ENCODE results near the gene FCAR. TPM values are rescaled to one million over a fixed set of nuclear protein-coding genes. Genes with fewer than 3 reads are reported as not detected.
"Not testable (repeated sequence)": the region's sequence is repeated elsewhere in the genome, so short reads cannot be mapped to it uniquely, and the experiment has no call there.

FCAR gene
- total and polyA plus RNA-seq, 10 donors, result 0.59 to 86.3 (median 18.6) TPM

- Histone ChIP-seq H3K36me3 (no peaks in the 10 kb centered on the region), H3K4me1 (peaks cover 0 to 14% (median 0%) of the 10 kb centered on the region in 6 donors), H3K4me3 (peak within 1 kb of the TSS in 4 of 8 donors; percentile 15 to 56 (median 19)), H3K27me3 (replicated peaks in 1 of 7) (peaks cover 0 to 19% (median 0%) of the 10 kb centered on the region in 7 donors), H3K9me3 (no peaks in the 10 kb centered on the region), H3K27ac (peak within 1 kb of the TSS in 6 of 8 donors; percentile 23 to 83 (median 50))
- WGBS, 5 donors, result 42 to 54% (median 49%) methylated on average over 19 to 22 of the region's 22 CpGs
- peak; percentile 77 for DNase-seq
- TF ChIP-seq, protein P1, sequence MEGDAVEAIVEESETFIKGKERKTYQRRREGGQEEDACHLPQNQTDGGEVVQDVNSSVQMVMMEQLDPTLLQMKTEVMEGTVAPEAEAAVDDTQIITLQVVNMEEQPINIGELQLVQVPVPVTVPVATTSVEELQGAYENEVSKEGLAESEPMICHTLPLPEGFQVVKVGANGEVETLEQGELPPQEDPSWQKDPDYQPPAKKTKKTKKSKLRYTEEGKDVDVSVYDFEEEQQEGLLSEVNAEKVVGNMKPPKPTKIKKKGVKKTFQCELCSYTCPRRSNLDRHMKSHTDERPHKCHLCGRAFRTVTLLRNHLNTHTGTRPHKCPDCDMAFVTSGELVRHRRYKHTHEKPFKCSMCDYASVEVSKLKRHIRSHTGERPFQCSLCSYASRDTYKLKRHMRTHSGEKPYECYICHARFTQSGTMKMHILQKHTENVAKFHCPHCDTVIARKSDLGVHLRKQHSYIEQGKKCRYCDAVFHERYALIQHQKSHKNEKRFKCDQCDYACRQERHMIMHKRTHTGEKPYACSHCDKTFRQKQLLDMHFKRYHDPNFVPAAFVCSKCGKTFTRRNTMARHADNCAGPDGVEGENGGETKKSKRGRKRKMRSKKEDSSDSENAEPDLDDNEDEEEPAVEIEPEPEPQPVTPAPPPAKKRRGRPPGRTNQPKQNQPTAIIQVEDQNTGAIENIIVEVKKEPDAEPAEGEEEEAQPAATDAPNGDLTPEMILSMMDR (IDR thresholded peaks at IDR 0.05 in 8 of 11, conservative IDR thresholded peaks at IDR 0.05 in 3 of 11), result no peak
- TF ChIP-seq POLR2A (IDR thresholded peaks at IDR 0.05) (no peak), POLR2AphosphoS5 (IDR thresholded peaks at IDR 0.05) (peak; percentile 39 to 59 (median 58))
- intact Hi-C loops (cut with DNase I; ENCODE audit: low total_unique reads), result no loop called here
These were observed 31.9 kb downstream of the FCAR start, which contains the start of gene NCR1 for GRCh38 chr19:54905803-54906511. NCR1 (plus strand) TSS chr19:54906148; CDS start chr19:54906188, 40 bp downstream.

DNA sequence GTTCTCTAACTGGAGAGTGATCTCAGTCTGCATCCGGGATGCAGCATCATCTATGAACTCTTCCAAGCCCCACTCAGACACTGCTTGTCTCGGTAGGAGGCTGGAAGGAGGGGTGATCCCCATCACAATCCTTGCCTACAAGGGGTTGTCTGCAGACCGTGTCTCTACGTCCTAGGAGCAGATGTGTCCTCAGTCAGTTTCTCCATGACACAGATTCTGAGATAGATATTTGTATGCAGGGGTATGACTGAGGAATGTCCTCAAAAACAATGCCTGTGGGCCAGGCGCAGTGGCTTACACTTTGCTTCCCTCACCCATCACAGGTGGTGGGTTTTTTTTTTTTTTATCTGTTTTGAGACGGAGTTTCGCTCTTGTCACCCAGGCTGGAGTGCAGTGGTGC, 32.8 kb downstream of the FCAR start:
- TF ChIP-seq POLR2A (IDR thresholded peaks at IDR 0.05), result no peak
- TF ChIP-seq, protein P1 (IDR thresholded peaks at IDR 0.05 in 8 of 11, conservative IDR thresholded peaks at IDR 0.05 in 3 of 11), result no peak
- no peak for TF ChIP-seq POLR2AphosphoS5 (IDR thresholded peaks at IDR 0.05)
- peaks cover 0 to 8% (median 0%) of the 10 kb centered on the region in 6 donors for H3K4me1 ChIP-seq
- intact Hi-C loops (cut with DNase I; ENCODE audit: low total_unique reads), result no loop called here
- no peak for DNase-seq
- WGBS, 5 donors, result 77 to 94% (median 90%) methylated on average over 7 of the region's 7 CpGs
- H3K36me3 ChIP-seq, result no peaks in the 10 kb centered on the region
- peaks cover 0 to 20% (median 0%) of the 10 kb centered on the region in 7 donors for H3K27me3 ChIP-seq (replicated peaks in 1 of 7)
- H3K4me3 ChIP-seq, result peak overlapping the region in 4 of 8 donors; percentile 15 to 56 (median 19)
- H3K9me3 ChIP-seq, result no peaks in the 10 kb centered on the region
- H3K27ac ChIP-seq, result peak overlapping the region in 5 of 8 donors; percentile 23 to 83 (median 66)

- H3K9me3 ChIP-seq; H3K36me3 ChIP-seq; H3K4me1 ChIP-seq; H3K4me3 ChIP-seq; intact Hi-C loops (cut with DNase I; ENCODE audit: low total_unique reads); DNase-seq; H3K27ac ChIP-seq: not testable (repeated sequence)
- 69 to 81% (median 78%) methylated on average over 3 to 5 of the region's 5 CpGs for WGBS, 5 donors
- H3K27me3 ChIP-seq (replicated peaks in 1 of 7), result peaks cover 0 to 26% (median 0%) of the 10 kb centered on the region in 7 donors
These were observed 33.9 kb downstream of the FCAR start for GRCh38 chr19:54907899-54908298.

- no peak overlapping the region for H3K4me3 ChIP-seq
- peak overlapping the region in 3 of 8 donors; percentile 40 to 46 (median 44) for H3K27ac ChIP-seq
- H3K9me3 ChIP-seq, result no peaks in the 10 kb centered on the region
- peaks cover 0 to 16% (median 4%) of the 10 kb centered on the region in 6 donors for H3K4me1 ChIP-seq
- 38 to 43% (median 39%) methylated on average over 11 of the region's 11 CpGs for WGBS, 5 donors
- DNase-seq, result peak; percentile 62
- H3K27me3 ChIP-seq (replicated peaks in 1 of 7), result peaks cover 0 to 60% (median 0%) of the 10 kb centered on the region in 7 donors
- H3K36me3 ChIP-seq, result no peaks in the 10 kb centered on the region
- TF ChIP-seq POLR2AphosphoS5 (IDR thresholded peaks at IDR 0.05) (peak in 1 of 3 donors; percentile 52), POLR2A (IDR thresholded peaks at IDR 0.05) (no peak)
- intact Hi-C loops (cut with DNase I; ENCODE audit: low total_unique reads), result loop anchor here (10.0 kb wide), 1 partner anchor 262 kb away; no protein-coding TSS in a partner anchor
These were observed 42.8 kb downstream of the FCAR start for GRCh38 chr19:54916822-54917221.

DNA sequence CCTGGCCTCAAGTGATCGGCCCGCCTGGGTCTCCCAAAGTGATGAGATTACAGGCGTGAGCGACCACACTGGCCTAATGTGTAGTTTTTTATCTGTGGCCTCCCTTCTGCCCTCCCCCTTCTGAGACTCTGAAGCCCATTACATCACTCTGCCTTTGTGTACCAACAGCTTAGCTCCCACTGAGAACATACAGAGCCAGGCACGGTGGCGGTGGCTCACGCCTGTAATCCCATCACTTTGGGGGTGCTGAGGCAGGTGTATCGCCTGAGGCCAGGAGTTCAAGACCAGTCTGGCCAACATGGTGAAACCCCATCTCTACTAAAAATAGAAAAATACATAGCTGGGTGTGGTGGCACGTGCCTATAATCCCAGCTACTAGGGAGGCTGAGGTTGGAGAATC, 44.5 kb downstream of the FCAR start:
- 90 to 92% (median 91%) methylated on average over 9 of the region's 9 CpGs for WGBS, 5 donors
- intact Hi-C loops (cut with DNase I; ENCODE audit: low total_unique reads), result loop anchor here (10.0 kb wide), 1 partner anchor 264 kb away; no protein-coding TSS in a partner anchor
- Histone ChIP-seq H3K4me1 (peaks cover 0 to 16% (median 4%) of the 10 kb centered on the region in 6 donors), H3K4me3 (no peak overlapping the region), H3K27ac (no peak overlapping the region), H3K9me3 (no peaks in the 10 kb centered on the region), H3K27me3 (replicated peaks in 1 of 7) (peaks cover 0 to 54% (median 0%) of the 10 kb centered on the region in 7 donors), H3K36me3 (no peaks in the 10 kb centered on the region)
- no peak for TF ChIP-seq POLR2AphosphoS5 (IDR thresholded peaks at IDR 0.05)
- TF ChIP-seq, protein P1 (IDR thresholded peaks at IDR 0.05 in 8 of 11, conservative IDR thresholded peaks at IDR 0.05 in 3 of 11), result no peak
- no peak for TF ChIP-seq POLR2A (IDR thresholded peaks at IDR 0.05)
- peak; percentile 19 for DNase-seq
